ENCODE data around the gene FAM180A.
"Not testable (repeated sequence)": the region's sequence is repeated elsewhere in the genome, so short reads cannot be mapped to it uniquely, and the experiment has no call there.

Gene FAM180A

GRCh38 chr7:135707570-135707966, 41.0 kb downstream of the FAM180A start:
- no peaks in the 10 kb centered on the region for H3K36me3 ChIP-seq (ENCODE audit: insufficient read depth, low read length)
- peaks cover 5% of the 10 kb centered on the region; the same call in 1 of the 2 replicates for H3K4me1 ChIP-seq (ENCODE audit: insufficient read depth, low read length)
- H3K9me3 ChIP-seq (ENCODE audit: control insufficient read depth, insufficient read depth, low read length): no peaks in the 10 kb centered on the region
- no peak overlapping the region for H3K9ac ChIP-seq (ENCODE audit: low read depth, low read length)

GRCh38 chr7:135706858-135707569, 41.6 kb downstream of the FAM180A start:
- Histone ChIP-seq H3K9me3 (ENCODE audit: control insufficient read depth, insufficient read depth, low read length) (no peaks in the 10 kb centered on the region), H3K36me3 (ENCODE audit: insufficient read depth, low read length) (no peaks in the 10 kb centered on the region), H3K4me1 (ENCODE audit: insufficient read depth, low read length) (peaks cover 5% of the 10 kb centered on the region; the same call in 1 of the 2 replicates), H3K9ac (ENCODE audit: low read depth, low read length) (no peak overlapping the region)

GRCh38 chr7:135706038-135706742, 42.4 kb downstream of the FAM180A start:
- no peaks in the 10 kb centered on the region for H3K36me3 ChIP-seq (ENCODE audit: insufficient read depth, low read length)
- H3K9me3 ChIP-seq (ENCODE audit: control insufficient read depth, insufficient read depth, low read length): no peaks in the 10 kb centered on the region
- no peaks in the 10 kb centered on the region; the same call in 1 of the 2 replicates for H3K4me1 ChIP-seq (ENCODE audit: insufficient read depth, low read length)
- H3K9ac ChIP-seq (ENCODE audit: low read depth, low read length): no peak overlapping the region

DNA sequence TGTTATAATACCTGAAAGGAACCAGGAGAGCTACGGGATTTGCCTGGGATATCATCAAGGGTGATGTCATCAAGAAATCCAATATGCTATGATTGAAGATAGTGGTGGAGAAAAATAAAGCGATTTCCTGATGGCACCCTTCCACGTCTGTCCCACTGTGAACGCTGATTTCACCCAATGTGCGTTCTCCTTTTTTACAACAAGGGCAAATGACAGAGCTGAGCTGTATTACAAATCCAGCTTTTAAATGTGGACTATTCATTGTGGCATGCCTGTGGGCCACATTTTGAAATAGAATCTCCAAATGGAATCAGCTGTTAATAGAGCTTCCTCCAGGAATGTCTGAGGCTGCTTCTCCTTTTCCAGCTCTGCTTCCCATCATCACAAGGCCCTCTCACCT, 43.9 kb downstream of the FAM180A start:
- no peaks in the 10 kb centered on the region for H3K9me3 ChIP-seq (ENCODE audit: control insufficient read depth, insufficient read depth, low read length)
- no peaks in the 10 kb centered on the region for H3K36me3 ChIP-seq (ENCODE audit: insufficient read depth, low read length)
- H3K9ac ChIP-seq (ENCODE audit: low read depth, low read length): no peak overlapping the region
- H3K4me1 ChIP-seq (ENCODE audit: insufficient read depth, low read length): no peaks in the 10 kb centered on the region

DNA sequence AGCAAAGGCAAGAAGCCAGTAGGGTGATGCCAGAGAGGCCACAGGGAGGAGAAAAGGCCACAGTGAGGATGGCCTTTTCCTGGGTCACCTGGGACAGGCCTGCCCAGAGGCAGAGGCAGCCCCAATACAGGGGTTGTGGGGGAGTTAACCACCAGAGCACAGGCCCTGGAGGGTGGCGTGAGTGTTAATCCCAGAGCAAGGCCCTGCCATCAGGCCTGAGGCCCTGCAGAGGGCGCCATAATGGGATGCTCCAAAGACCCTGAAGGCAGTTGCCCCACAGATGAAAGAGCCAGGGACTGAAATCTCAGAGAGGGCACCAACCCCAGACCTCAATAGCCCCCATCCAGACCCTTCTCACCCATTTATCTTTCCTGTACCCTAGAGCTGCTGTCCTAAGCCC, 44.5 kb downstream of the FAM180A start:
- H3K9me3 ChIP-seq (ENCODE audit: control insufficient read depth, insufficient read depth, low read length): no peaks in the 10 kb centered on the region
- no peaks in the 10 kb centered on the region for H3K36me3 ChIP-seq (ENCODE audit: insufficient read depth, low read length)
- H3K9ac ChIP-seq (ENCODE audit: low read depth, low read length): no peak overlapping the region
- no peaks in the 10 kb centered on the region for H3K4me1 ChIP-seq (ENCODE audit: insufficient read depth, low read length)

GRCh38 chr7:135697276-135698049, 51.1 kb downstream of the FAM180A start:
- Histone ChIP-seq H3K9ac (ENCODE audit: low read depth, low read length) (no peak overlapping the region), H3K36me3 (ENCODE audit: insufficient read depth, low read length) (no peaks in the 10 kb centered on the region), H3K4me1 (ENCODE audit: insufficient read depth, low read length) (no peaks in the 10 kb centered on the region), H3K9me3 (ENCODE audit: control insufficient read depth, insufficient read depth, low read length) (no peaks in the 10 kb centered on the region)

DNA sequence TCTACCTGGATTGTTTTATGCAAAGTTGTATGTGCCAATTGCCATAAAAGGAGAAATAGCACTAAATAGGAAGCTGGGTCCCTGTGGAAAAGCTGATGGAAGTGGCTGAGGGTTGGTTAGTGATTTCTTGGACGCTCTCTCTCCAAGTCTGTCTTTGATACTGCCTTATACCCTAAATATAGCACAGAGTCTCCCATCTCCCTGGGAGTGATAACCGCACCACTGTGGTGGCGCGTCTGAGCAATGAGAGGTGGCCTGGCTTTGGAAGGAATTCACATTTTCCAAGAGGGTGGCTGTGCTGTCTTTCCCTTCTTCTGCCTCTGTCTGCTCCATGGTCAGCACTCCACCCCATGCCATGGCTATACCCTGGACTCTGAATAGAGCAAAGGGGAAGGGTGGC, 55.1 kb downstream of the FAM180A start:
- Histone ChIP-seq H3K36me3 (ENCODE audit: insufficient read depth, low read length) (no peaks in the 10 kb centered on the region), H3K9me3 (ENCODE audit: control insufficient read depth, insufficient read depth, low read length) (no peaks in the 10 kb centered on the region), H3K4me1 (ENCODE audit: insufficient read depth, low read length) (no peaks in the 10 kb centered on the region), H3K9ac (ENCODE audit: low read depth, low read length) (no peak overlapping the region)

DNA sequence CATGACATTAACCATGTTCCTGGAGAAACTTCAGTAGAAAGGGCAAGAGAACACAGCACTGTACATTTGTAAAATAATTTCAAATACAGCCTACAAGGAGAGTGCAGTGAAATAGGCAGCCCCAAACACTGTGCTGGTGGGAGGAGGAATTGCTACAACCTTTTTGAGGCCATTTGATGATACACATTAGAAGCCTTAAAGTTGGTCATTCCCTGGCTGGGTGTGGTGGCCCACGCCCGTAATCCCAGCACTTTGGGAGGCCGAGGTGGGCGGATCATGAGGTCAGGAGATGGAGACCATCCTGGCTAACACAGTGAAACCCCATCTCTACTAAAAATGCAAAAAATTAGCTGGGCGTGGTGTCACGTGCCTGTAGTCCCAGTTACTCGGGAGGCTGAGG, 56.0 kb downstream of the FAM180A start:
- not testable (repeated sequence) for H3K9me3 ChIP-seq (ENCODE audit: control insufficient read depth, insufficient read depth, low read length); H3K4me1 ChIP-seq (ENCODE audit: insufficient read depth, low read length); H3K36me3 ChIP-seq (ENCODE audit: insufficient read depth, low read length); H3K9ac ChIP-seq (ENCODE audit: low read depth, low read length)

GRCh38 chr7:135692055-135692454, 56.6 kb downstream of the FAM180A start:
- H3K36me3 ChIP-seq (ENCODE audit: insufficient read depth, low read length): no peaks in the 10 kb centered on the region; the same call in 1 of the 2 replicates
- no peaks in the 10 kb centered on the region for H3K9me3 ChIP-seq (ENCODE audit: control insufficient read depth, insufficient read depth, low read length)
- no peak overlapping the region for H3K9ac ChIP-seq (ENCODE audit: low read depth, low read length)
- no peaks in the 10 kb centered on the region for H3K4me1 ChIP-seq (ENCODE audit: insufficient read depth, low read length)

GRCh38 chr7:135690566-135690965, 58.0 kb downstream of the FAM180A start:
- H3K36me3 ChIP-seq (ENCODE audit: insufficient read depth, low read length): no peaks in the 10 kb centered on the region; the same call in 1 of the 2 replicates
- H3K4me1 ChIP-seq (ENCODE audit: insufficient read depth, low read length): no peaks in the 10 kb centered on the region
- H3K9me3 ChIP-seq (ENCODE audit: control insufficient read depth, insufficient read depth, low read length): no peaks in the 10 kb centered on the region
- H3K9ac ChIP-seq (ENCODE audit: low read depth, low read length): no peak overlapping the region

GRCh38 chr7:135687466-135687865, 61.1 kb downstream of the FAM180A start:
- Histone ChIP-seq H3K9ac (ENCODE audit: low read depth, low read length) (no peak overlapping the region), H3K36me3 (ENCODE audit: insufficient read depth, low read length) (no peaks in the 10 kb centered on the region; the same call in 1 of the 2 replicates), H3K9me3 (ENCODE audit: control insufficient read depth, insufficient read depth, low read length) (no peaks in the 10 kb centered on the region), H3K4me1 (ENCODE audit: insufficient read depth, low read length) (peaks cover 9% of the 10 kb centered on the region; the same call in 1 of the 2 replicates)

DNA sequence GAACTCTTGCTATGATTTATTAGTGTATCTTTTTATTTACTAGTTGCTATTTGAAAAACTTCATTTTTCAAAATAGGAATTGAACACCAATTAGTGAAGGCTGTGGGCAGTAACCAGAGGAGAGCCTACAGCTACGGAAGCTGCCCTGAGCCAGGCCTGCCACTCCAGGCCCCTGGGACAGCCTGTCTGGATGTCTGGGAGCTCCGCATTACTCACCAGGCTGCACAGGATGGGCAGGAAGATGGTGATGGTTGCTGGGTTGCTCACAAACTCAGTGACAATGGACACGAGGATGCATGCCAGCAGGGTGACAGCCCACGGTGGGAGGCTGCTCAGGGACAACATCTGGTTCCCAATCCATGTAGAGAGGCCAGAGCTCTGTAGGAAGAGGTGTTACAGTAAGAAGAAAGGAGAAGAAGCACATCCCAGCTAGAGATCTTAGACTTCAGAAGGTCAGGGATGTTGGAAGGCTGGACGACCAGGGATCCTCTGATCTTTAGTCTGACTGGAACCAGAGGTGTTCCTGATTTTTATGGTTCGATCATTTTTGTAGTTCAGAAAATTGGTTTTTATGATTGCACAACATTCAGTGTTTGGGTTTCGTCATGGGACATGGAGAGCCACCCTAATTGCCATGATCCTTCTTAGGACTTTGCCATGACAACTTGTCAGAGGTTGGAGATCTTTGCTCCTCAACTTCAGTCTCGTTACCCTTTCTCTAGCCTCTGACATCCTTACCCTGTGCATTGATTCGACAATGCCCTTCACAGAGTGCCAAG, 63.1 kb downstream of the FAM180A start:
- no peak overlapping the region for H3K9ac ChIP-seq (ENCODE audit: low read depth, low read length)
- no peaks in the 10 kb centered on the region; the same call in 1 of the 2 replicates for H3K36me3 ChIP-seq (ENCODE audit: insufficient read depth, low read length)
- peaks cover 9% of the 10 kb centered on the region; the same call in 1 of the 2 replicates for H3K4me1 ChIP-seq (ENCODE audit: insufficient read depth, low read length)
- no peaks in the 10 kb centered on the region for H3K9me3 ChIP-seq (ENCODE audit: control insufficient read depth, insufficient read depth, low read length)

GRCh38 chr7:135684699-135685098, 63.9 kb downstream of the FAM180A start:
- Histone ChIP-seq H3K36me3 (ENCODE audit: insufficient read depth, low read length) (no peaks in the 10 kb centered on the region; the same call in 1 of the 2 replicates), H3K4me1 (ENCODE audit: insufficient read depth, low read length) (peaks cover 9% of the 10 kb centered on the region; the same call in 1 of the 2 replicates), H3K9ac (ENCODE audit: low read depth, low read length) (no peak overlapping the region), H3K9me3 (ENCODE audit: control insufficient read depth, insufficient read depth, low read length) (no peaks in the 10 kb centered on the region)

DNA sequence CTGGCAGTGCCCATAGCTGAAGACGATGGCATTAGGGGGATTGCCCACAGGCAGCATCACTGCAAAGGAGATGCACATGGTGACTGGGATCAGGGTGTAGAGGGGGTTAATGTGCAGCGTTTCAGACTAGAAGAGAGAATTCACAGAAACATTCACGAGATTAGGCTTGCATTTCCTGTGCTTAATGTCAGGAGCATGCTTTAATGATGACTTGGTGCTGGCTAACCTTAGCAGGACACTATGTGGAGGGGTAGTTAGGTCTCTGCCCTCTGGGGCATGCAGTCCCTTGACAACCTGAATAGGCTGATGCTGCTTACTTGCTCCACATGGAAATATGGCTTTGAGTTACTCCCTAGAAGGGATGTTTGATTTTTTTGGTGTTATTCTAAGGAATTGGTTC, 64.5 kb downstream of the FAM180A start:
- peaks cover 9% of the 10 kb centered on the region; the same call in 1 of the 2 replicates for H3K4me1 ChIP-seq (ENCODE audit: insufficient read depth, low read length)
- H3K9ac ChIP-seq (ENCODE audit: low read depth, low read length): no peak overlapping the region
- H3K9me3 ChIP-seq (ENCODE audit: control insufficient read depth, insufficient read depth, low read length): no peaks in the 10 kb centered on the region
- no peaks in the 10 kb centered on the region; the same call in 1 of the 2 replicates for H3K36me3 ChIP-seq (ENCODE audit: insufficient read depth, low read length)

Measured in ES-I3 (cell line).